Heart left ventricle (tissue), 16 donors: Measurements from ENCODE around the gene NEURL2. TPM values are rescaled to one million over a fixed set of nuclear protein-coding genes. Genes with fewer than 3 reads are reported as not detected.

Source experiments
- ATAC-seq, 4 donors: fragments of 200-7000 bp; cut with Tn5 transposase; one replicate each; pipeline ENCODE4 v1.9.1; 2020 to 2022; ENCODE audit warnings: moderate library complexity in 4 of 4, mild to moderate bottlenecking in 3 of 4, moderate number of reproducible peaks in 1 of 4
- DNase-seq, 5 donors: peaks; one replicate each; pipeline ENCODE4 v3.0.0-alpha.2; 2020
- H3K27ac ChIP-seq, 12 donors: fragments of 200-600 bp; sonication (generic) in 4 of 12; one replicate each; pipeline versions ENCODE4 v1.5.0 to v1.8.0; 2016 to 2022; ENCODE audit warnings: mild to moderate bottlenecking in 2 of 12
- H3K27me3 ChIP-seq, 9 donors: fragments of 200-600 bp; sonication (generic) in 2 of 9; one replicate each; pipeline versions ENCODE4 v1.5.1 to v1.8.0; 2016 to 2022; ENCODE audit warnings: mild to moderate bottlenecking in 3 of 9
- H3K36me3 ChIP-seq, 9 donors: fragments of 200-600 bp; sonication (generic) in 2 of 9; one replicate each; pipeline versions ENCODE4 v1.5.0 to v1.8.0; 2018 to 2022; ENCODE audit warnings: mild to moderate bottlenecking in 2 of 9
- H3K4me1 ChIP-seq, 12 donors: fragments of 200-600 bp; sonication (generic) in 4 of 12; one replicate each; pipeline versions ENCODE4 v1.5.0 to v1.8.0; 2016 to 2022; ENCODE audit warnings: mild to moderate bottlenecking in 3 of 12
- H3K4me3 ChIP-seq, 12 donors: fragments of 200-600 bp; sonication (generic) in 4 of 12; one replicate each; pipeline versions ENCODE4 v1.5.0 to v1.8.0; 2017 to 2022; ENCODE audit warnings: mild to moderate bottlenecking in 9 of 12, moderate library complexity in 4 of 12
- H3K9me3 ChIP-seq, 12 donors: fragments of 200-600 bp; sonication (generic) in 4 of 12; one replicate each; pipeline versions ENCODE4 v1.5.0 to v1.8.0; 2016 to 2022; ENCODE audit warnings: mild to moderate bottlenecking in 1 of 12
- POLR2A ChIP-seq, 2 donors: fragments of 450-650 bp; IDR thresholded peaks; one replicate each; pipeline ENCODE4 v1.6.1; 2017; ENCODE audit warnings: antibody characterized with exemption in 2 of 2, mild to moderate bottlenecking in 2 of 2, moderate library complexity in 2 of 2
- WGBS, 4 donors: extraction: QIAGEN DNeasy Blood & Tissue Kit in 2 of 4; methylation state at CpG; one replicate each; pipeline versions ENCODE4 v1.1.5 to v1.1.7; 2013 to 2018; 5-methylcytosine and 5-hydroxymethylcytosine counted together
- intact Hi-C, 10 donors: fragments of 100-400 bp; cut with DNase I; formaldehyde crosslinking; loops; one replicate each; pipeline versions ENCODE4 v1.11.1 to v1.14.2; 2022
- polyA plus RNA-seq, 2 donors: library from polyadenylated mRNA; stranded (reverse); fragments of 200-250 nt; gene quantifications; one replicate each; pipeline ENCODE4 v1.2.3, GENCODE V29; 2013
- total RNA-seq, 9 donors: library from RNA; depleted of rRNA in 2 of 9; stranded (reverse); fragments of >200 nt in 2 of 9; fragmentation: NEBNext Ultra II Directional in 3 of 9; extraction: Animal tissue kit (Norgen Biotek cat#: 25700) in 3 of 9; gene quantifications; one replicate each; pipeline versions ENCODE4 v1.1.0 to v1.2.4, GENCODE V29; 2016 to 2023
- TF ChIP-seq, protein P1 (sequence below), 12 donors: fragments of 200-600 bp; sonication (generic) in 4 of 12; IDR thresholded peaks; one replicate each; pipeline versions ENCODE4 v1.5.0 to v1.8.0; 2018 to 2022; ENCODE audit warnings: antibody characterized with exemption in 12 of 12, mild to moderate bottlenecking in 5 of 12
- donor health status: ischemic (EF 13 %, LVEDD 7.1; RV severe dilation, severe dysfunction).
- donor health status: healthy with polysubstance abuse.
- donor health status: DM: no; HTN: yes; CAD: no.
- donor health status: DM: no; HTN: no; CAD: no.
- donor health status: ischemic (EF 25% LVEDD 6.9; RV normal size, moderate dysfunction).
- donor health status: ischemic (EF 25% LVEDD 5.7; RV mildly dilated, moderate dysfunction).
- donor health status: healthy.
- donor health status: DM: yes; HTN: yes; CAD: no.
- donor health status: ischemic (EF 35%, LVEDD 5.7; RV mildly dilated, moderate dysfunction).
- donor health status: nonischemic (EF 11% LVEDD 7.7; RV severe dilation, severe dysfunction).
- donor health status: DM: yes; HTN: yes; CAD: no.
- donor health status: PGD.
- donor health status: ischemic (EF 29% LVEDD 5.4; RV normal size, mild dysfunction).
- donor health status: nonischemic (EF 23%, LVEDD 6.1; RV moderate dilation, normal function).

NEURL2 gene
- total and polyA plus RNA-seq, 11 donors, result 3.0 to 14.8 (median 8.4) TPM

DNA sequence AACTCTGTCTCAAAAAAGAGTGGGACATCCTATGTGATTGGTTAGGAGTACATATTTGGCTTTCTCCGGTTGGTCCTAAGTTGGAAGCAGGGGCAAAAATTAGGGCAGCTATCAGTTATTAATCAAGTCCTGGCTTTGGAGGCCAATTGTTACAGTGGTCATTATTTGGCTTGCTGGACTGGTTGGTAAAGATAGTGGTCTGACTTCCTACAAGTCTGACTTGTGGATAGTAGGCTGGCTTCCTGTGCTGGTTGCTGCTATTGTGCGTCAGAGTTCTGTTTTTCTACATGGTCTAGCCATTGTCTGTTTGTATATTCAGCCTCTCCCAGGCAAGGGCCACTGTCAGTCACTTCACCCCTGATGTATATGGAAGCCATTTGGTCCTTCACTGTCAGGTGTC lies 40.8 kb downstream of the NEURL2 start:
- TF ChIP-seq, protein P1, sequence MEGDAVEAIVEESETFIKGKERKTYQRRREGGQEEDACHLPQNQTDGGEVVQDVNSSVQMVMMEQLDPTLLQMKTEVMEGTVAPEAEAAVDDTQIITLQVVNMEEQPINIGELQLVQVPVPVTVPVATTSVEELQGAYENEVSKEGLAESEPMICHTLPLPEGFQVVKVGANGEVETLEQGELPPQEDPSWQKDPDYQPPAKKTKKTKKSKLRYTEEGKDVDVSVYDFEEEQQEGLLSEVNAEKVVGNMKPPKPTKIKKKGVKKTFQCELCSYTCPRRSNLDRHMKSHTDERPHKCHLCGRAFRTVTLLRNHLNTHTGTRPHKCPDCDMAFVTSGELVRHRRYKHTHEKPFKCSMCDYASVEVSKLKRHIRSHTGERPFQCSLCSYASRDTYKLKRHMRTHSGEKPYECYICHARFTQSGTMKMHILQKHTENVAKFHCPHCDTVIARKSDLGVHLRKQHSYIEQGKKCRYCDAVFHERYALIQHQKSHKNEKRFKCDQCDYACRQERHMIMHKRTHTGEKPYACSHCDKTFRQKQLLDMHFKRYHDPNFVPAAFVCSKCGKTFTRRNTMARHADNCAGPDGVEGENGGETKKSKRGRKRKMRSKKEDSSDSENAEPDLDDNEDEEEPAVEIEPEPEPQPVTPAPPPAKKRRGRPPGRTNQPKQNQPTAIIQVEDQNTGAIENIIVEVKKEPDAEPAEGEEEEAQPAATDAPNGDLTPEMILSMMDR (IDR thresholded peaks at IDR 0.05), result no peak
- no peak for TF ChIP-seq POLR2A (IDR thresholded peaks at IDR 0.05)
- 91 to 100% (median 97%) methylated on average over 2 of the region's 2 CpGs for WGBS, 4 donors
- Histone ChIP-seq H3K9me3 (no peaks in the 10 kb centered on the region), H3K4me1 (peaks cover 0 to 20% (median 7%) of the 10 kb centered on the region in 12 donors), H3K27me3 (no peaks in the 10 kb centered on the region), H3K4me3 (no peak overlapping the region), H3K36me3 (peaks cover 0 to 84% (median 67%) of the 10 kb centered on the region in 9 donors), H3K27ac (no peak overlapping the region)
- DNase-seq (no peak), ATAC-seq (no peak)
- intact Hi-C loops, result no loop called here

- no peak for ATAC-seq
- H3K4me1 ChIP-seq, result peaks cover 0 to 10% (median 2%) of the 10 kb centered on the region in 12 donors
- intact Hi-C loops, result no loop called here
- no peaks in the 10 kb centered on the region for H3K9me3 ChIP-seq
- H3K27ac ChIP-seq, result no peak overlapping the region
- H3K4me3 ChIP-seq, result no peak overlapping the region
- no peaks in the 10 kb centered on the region for H3K27me3 ChIP-seq
- DNase-seq, result no peak
- peaks cover 0 to 87% (median 77%) of the 10 kb centered on the region in 9 donors for H3K36me3 ChIP-seq
- 94 to 95% (median 94%) methylated on average over 8 of the region's 8 CpGs for WGBS, 4 donors
- TF ChIP-seq, protein P1 (IDR thresholded peaks at IDR 0.05), result no peak
- no peak for TF ChIP-seq POLR2A (IDR thresholded peaks at IDR 0.05)
Observed at GRCh38 chr20:45848969-45849582, 41.9 kb downstream of the NEURL2 start.

- no peak for DNase-seq
- Histone ChIP-seq H3K4me3 (no peak overlapping the region), H3K36me3 (peaks cover 0 to 88% (median 77%) of the 10 kb centered on the region in 9 donors), H3K27ac (no peak overlapping the region), H3K9me3 (no peaks in the 10 kb centered on the region), H3K4me1 (peaks cover 0 to 13% (median 3%) of the 10 kb centered on the region in 12 donors), H3K27me3 (no peaks in the 10 kb centered on the region)
- intact Hi-C loops, result no loop called here
- TF ChIP-seq, protein P1 (IDR thresholded peaks at IDR 0.05), result no peak
- no peak for TF ChIP-seq POLR2A (IDR thresholded peaks at IDR 0.05)
- ATAC-seq, result no peak
- WGBS, 4 donors, result 93 to 98% (median 95%) methylated on average over 8 of the region's 8 CpGs
Observed at GRCh38 chr20:45848421-45848820, 42.6 kb downstream of the NEURL2 start.

DNA sequence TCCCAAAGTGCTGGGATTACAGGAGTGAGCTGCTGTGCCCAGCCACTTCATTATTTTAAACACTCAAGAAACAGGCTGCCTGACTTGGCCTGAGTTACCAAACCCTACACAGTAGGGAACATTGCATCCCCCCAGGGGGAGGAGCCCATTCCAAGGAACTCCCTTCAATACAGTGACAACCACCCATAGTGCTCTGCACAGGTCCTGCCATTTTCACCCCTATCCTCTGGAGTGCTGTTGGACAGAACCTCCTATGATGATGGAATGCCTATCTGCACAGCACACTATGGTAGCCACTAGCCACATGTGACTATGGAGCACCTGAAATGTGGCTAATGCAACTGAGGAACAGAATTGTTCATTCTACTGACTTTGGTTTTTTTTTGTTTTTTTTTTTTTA lies 45.6 kb downstream of the NEURL2 start:
- H3K4me3 ChIP-seq, result no peak overlapping the region
- H3K4me1 ChIP-seq, result peaks cover 0 to 29% (median 17%) of the 10 kb centered on the region in 12 donors
- H3K36me3 ChIP-seq, result peaks cover 0 to 91% (median 85%) of the 10 kb centered on the region in 9 donors
- H3K9me3 ChIP-seq, result no peaks in the 10 kb centered on the region
- no peaks in the 10 kb centered on the region for H3K27me3 ChIP-seq
- TF ChIP-seq POLR2A (IDR thresholded peaks at IDR 0.05), result no peak
- TF ChIP-seq, protein P1 (IDR thresholded peaks at IDR 0.05), result no peak
- peak overlapping the region in 1 of 12 donors; percentile 15 for H3K27ac ChIP-seq
- no peak for DNase-seq
- intact Hi-C loops, result no loop called here
- no peak for ATAC-seq
